ENCODE results near the gene LONP2.
"Not testable (repeated sequence)": the region's sequence is repeated elsewhere in the genome, so short reads cannot be mapped to it uniquely, and the experiment has no call there.

The LONP2 gene

GRCh38 chr16:48395375-48395774, 151.3 kb downstream of the LONP2 start:
- TF ChIP-seq CTCF (IDR thresholded peaks at IDR 0.05; ENCODE audit: control extremely low read depth, extremely low read depth, low read depth, missing control alignments): no peak
- ChIA-PET CTCF (interaction anchor here (0.9 kb wide), 1 partner anchor 10 kb away, joined by 3 read pairs; the partner anchor contains the start of gene SIAH1), POLR2A (no interaction called here)
- no peak for DNase-seq (ENCODE audit: extremely low spot score)

- DNase-seq (ENCODE audit: extremely low spot score); POLR2A ChIA-PET; CTCF ChIA-PET: not testable (repeated sequence)
These were observed 158.4 kb downstream of the LONP2 start for GRCh38 chr16:48402547-48402946.

GRCh38 chr16:48405153-48405552, 161.1 kb downstream of the LONP2 start:
- TF ChIP-seq CTCF (IDR thresholded peaks at IDR 0.05; ENCODE audit: control extremely low read depth, extremely low read depth, low read depth, missing control alignments): no peak
- ChIA-PET POLR2A (no interaction called here), CTCF (interaction anchor here (1.7 kb wide), 1 partner anchor 218 kb away, joined by 3 read pairs; no protein-coding TSS in a partner anchor)

GRCh38 chr16:48405907-48406306, 161.8 kb downstream of the LONP2 start:
- ChIA-PET POLR2A (no interaction called here), CTCF (no interaction called here)
- TF ChIP-seq CTCF (IDR thresholded peaks at IDR 0.05; ENCODE audit: control extremely low read depth, extremely low read depth, low read depth, missing control alignments): no peak
- no peak for DNase-seq (ENCODE audit: extremely low spot score)

More at GRCh38 chr16:48405153-48405552, 161.1 kb downstream of the LONP2 start:
- no peak for DNase-seq (ENCODE audit: extremely low spot score)
